ENCODE data around the gene FAM81B.

DNA sequence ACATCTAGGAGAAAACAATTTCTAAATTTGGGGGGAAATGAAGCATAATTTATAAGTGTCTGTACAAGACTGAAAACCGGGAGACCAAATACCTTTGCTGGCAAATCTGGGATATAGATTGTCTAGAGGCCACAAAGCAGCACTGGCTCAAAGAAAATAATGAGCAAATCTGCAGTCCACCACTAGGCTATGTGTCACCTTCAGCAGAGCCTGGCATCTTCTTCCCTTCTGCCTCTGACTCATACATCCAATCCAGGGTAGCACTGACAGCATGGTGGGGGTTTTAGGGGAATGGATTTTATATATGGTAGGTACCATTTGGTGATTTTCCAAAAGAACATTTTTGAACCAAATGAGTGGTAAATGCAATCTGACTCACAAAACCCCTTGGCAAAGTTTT is 12.8 kb downstream of the FAM81B start:
- TF ChIP-seq, protein P1, sequence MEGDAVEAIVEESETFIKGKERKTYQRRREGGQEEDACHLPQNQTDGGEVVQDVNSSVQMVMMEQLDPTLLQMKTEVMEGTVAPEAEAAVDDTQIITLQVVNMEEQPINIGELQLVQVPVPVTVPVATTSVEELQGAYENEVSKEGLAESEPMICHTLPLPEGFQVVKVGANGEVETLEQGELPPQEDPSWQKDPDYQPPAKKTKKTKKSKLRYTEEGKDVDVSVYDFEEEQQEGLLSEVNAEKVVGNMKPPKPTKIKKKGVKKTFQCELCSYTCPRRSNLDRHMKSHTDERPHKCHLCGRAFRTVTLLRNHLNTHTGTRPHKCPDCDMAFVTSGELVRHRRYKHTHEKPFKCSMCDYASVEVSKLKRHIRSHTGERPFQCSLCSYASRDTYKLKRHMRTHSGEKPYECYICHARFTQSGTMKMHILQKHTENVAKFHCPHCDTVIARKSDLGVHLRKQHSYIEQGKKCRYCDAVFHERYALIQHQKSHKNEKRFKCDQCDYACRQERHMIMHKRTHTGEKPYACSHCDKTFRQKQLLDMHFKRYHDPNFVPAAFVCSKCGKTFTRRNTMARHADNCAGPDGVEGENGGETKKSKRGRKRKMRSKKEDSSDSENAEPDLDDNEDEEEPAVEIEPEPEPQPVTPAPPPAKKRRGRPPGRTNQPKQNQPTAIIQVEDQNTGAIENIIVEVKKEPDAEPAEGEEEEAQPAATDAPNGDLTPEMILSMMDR (IDR thresholded peaks at IDR 0.05; ENCODE audit: insufficient read depth, low read length, poor library complexity, severe bottlenecking) = no peak
- no peak for TF ChIP-seq EZH2phosphoT487 (conservative IDR thresholded peaks at IDR 0.05; ENCODE audit: low read length)
